ENCODE measurements around the gene CD96. TPM values are rescaled to one million over a fixed set of nuclear protein-coding genes. Genes with fewer than 3 reads are reported as not detected.

CD96 gene
- total and polyA plus RNA-seq, 2 donors (not counting 3 experiments of a cell fraction or from before 2014, with no cell fraction given) = not detected

GRCh38 chr3:111692593-111693552, 150.9 kb downstream of the CD96 start:
- POLR2A ChIA-PET = no interaction called here
- Histone ChIP-seq H3K36me3 (ENCODE audit: control insufficient read depth in 2 of 2, extremely low read depth in 1 of 2, insufficient read depth in 2 of 2, low read length in 2 of 2) (no peaks in the 10 kb centered on the region), H3K27me3 (ENCODE audit: control insufficient read depth in 2 of 2, insufficient read depth in 2 of 2, low read length in 2 of 2) (no peaks in the 10 kb centered on the region), H3K9me1 (replicated peaks; ENCODE audit: control insufficient read depth, extremely low read depth, insufficient read depth, low read length) (no peaks in the 10 kb centered on the region), H3K9ac (replicated peaks; ENCODE audit: extremely low read depth, insufficient read depth, low read length) (no peak overlapping the region), H3K9me3 (replicated peaks; ENCODE audit: control insufficient read depth, insufficient read depth, low read length) (no peaks in the 10 kb centered on the region), H3K79me2 (ENCODE audit: control insufficient read depth, insufficient read depth, low read length) (no peaks in the 10 kb centered on the region), H2AFZ (ENCODE audit: low read depth, low read length) (no peak overlapping the region), H3K27ac (ENCODE audit: insufficient read depth, low read depth, low read length) (no peak overlapping the region), H3K4me2 (ENCODE audit: insufficient read depth, low read length) (no peak overlapping the region), H3K4me3 (replicated peaks in 1 of 3; ENCODE audit: insufficient read depth in 1 of 3, low read depth in 1 of 3, low read length in 3 of 3) (no peak overlapping the region), H4K20me1 (replicated peaks; ENCODE audit: control insufficient read depth, extremely low read depth, insufficient read depth, low read length) (no peaks in the 10 kb centered on the region), H3K4me1 (ENCODE audit: control insufficient read depth, extremely low read depth, insufficient read depth, low read length) (peaks cover 12% of the 10 kb centered on the region)
- intact Hi-C loops (cut with micrococcal nuclease) = no loop called here
- CTCF ChIA-PET = interaction anchor here (0.7 to 2.7 kb wide), 5 partner anchors 8 to 321 kb away, joined by 4 to 30 read pairs (median 6); no protein-coding TSS in a partner anchor
- BruUV-seq (replicated peaks) = no TSS peak
- TF ChIP-seq MAX (IDR thresholded peaks at IDR 0.05; ENCODE audit: insufficient read depth, insufficient read length) (no peak), GATA2 (IDR thresholded peaks at IDR 0.05; ENCODE audit: insufficient read depth, insufficient read length, low read depth, low read length) (no peak), JUN (IDR thresholded peaks at IDR 0.05; ENCODE audit: borderline replicate concordance, insufficient read depth, insufficient read length, low read depth) (no peak), CTCF (IDR thresholded peaks at IDR 0.05; ENCODE audit: extremely low read depth in 1 of 2, insufficient read depth in 1 of 2, low read depth in 1 of 2, low read length in 2 of 2) (no peak), POLR2A (IDR thresholded peaks at IDR 0.05; ENCODE audit: low read depth, low read length) (no peak), POLR2AphosphoS5 (IDR thresholded peaks at IDR 0.05; ENCODE audit: insufficient read depth, low read depth, low read length) (no peak), FOS (IDR thresholded peaks at IDR 0.05; ENCODE audit: borderline replicate concordance, insufficient read depth, low read length) (no peak), MYC (IDR thresholded peaks at IDR 0.05; ENCODE audit: low read depth, low read length) (no peak), EZH2 (IDR thresholded peaks at IDR 0.05; ENCODE audit: borderline replicate concordance, low read depth, low read length, severe bottlenecking) (no peak)
- FAIRE-seq = no peak
- DNase-seq (ENCODE audit: low read depth, low spot score) = no peak
- dilution Hi-C loops (cut with MboI; ENCODE audit: extremely low pct_ligation_motif_present, low sequenced_read_pairs) = no loop called here

Data from endothelial cell of umbilical vein (primary cell).